Mucosa of descending colon (tissue), 3 donors: ENCODE measurements around the gene HMOX1. TPM values are rescaled to one million over a fixed set of nuclear protein-coding genes. Genes with fewer than 3 reads are reported as not detected.

Experiments used
- ATAC-seq: fragments of 200-7000 bp; cut with Tn5 transposase; one replicate; pipeline ENCODE4 v1.9.1; 2020; ENCODE audit warnings: mild to moderate bottlenecking, moderate library complexity
- DNase-seq, 3 donors: peaks; one replicate each; pipeline ENCODE4 v3.0.0-alpha.2; 2020
- H3K36me3 ChIP-seq: fragments of 200-600 bp; one replicate; pipeline ENCODE4 v1.8.0; 2021; ENCODE audit warnings: low read depth, mild to moderate bottlenecking
- H3K4me1 ChIP-seq: fragments of 200-600 bp; one replicate; pipeline ENCODE4 v1.8.0; 2021; ENCODE audit warnings: low read depth, mild to moderate bottlenecking
- H3K4me3 ChIP-seq: fragments of 200-600 bp; one replicate; pipeline ENCODE4 v1.8.0; 2021; ENCODE audit warnings: mild to moderate bottlenecking
- H3K9me3 ChIP-seq: fragments of 200-600 bp; one replicate; pipeline ENCODE4 v1.8.0; 2021; ENCODE audit warnings: mild to moderate bottlenecking
- CTCF ChIP-seq: fragments of 200-600 bp; IDR thresholded peaks from one replicate; pipeline ENCODE4 v1.8.0; 2022; ENCODE audit warnings: antibody characterized with exemption, mild to moderate bottlenecking
- intact Hi-C, 2 donors: fragments of 100-400 bp; cut with DNase I in 1 of 2; cut with micrococcal nuclease in 1 of 2; formaldehyde crosslinking; loops; one replicate each; pipeline versions ENCODE4 v1.11.0 to v1.11.1; 2022; cut with DNase I, micrococcal nuclease
- total RNA-seq, 3 donors: library from RNA; stranded (reverse); fragmentation: NEBNext Ultra II Directional in 2 of 3; extraction: Animal tissue kit (Norgen Biotek cat#: 25700) in 2 of 3; gene quantifications; one replicate each; pipeline versions ENCODE4 v1.2.1 to v1.2.4, GENCODE V29; 2021 to 2023
- donor health status: DM: no; HTN: no; CAD: no; lungs with moderate emphysema.
- donor health status: DM: no; HTN: no; CAD: no.
- donor health status: DM: no; HTN: yes; CAD: no.

HMOX1 gene
- total RNA-seq, 3 donors from 2014 or later: 33.8 to 71.4 (median 55.5) TPM

- DNase-seq (no peak), ATAC-seq (no peak)
- Histone ChIP-seq H3K9me3 (no peaks in the 10 kb centered on the region), H3K36me3 (no peaks in the 10 kb centered on the region), H3K4me1 (peaks cover 1% of the 10 kb centered on the region), H3K4me3 (no peak overlapping the region)
- no peak for TF ChIP-seq CTCF
- intact Hi-C loops: no loop called here
Observed at GRCh38 chr22:35425971-35426800, 45.3 kb downstream of the HMOX1 start.

- no peak for DNase-seq
- Histone ChIP-seq H3K36me3 (no peaks in the 10 kb centered on the region), H3K4me3 (no peak overlapping the region), H3K9me3 (no peaks in the 10 kb centered on the region), H3K4me1 (peaks cover 7% of the 10 kb centered on the region)
- intact Hi-C loops: no loop called here
- no peak for ATAC-seq
- TF ChIP-seq CTCF: no peak
Observed at GRCh38 chr22:35426801-35427140, 45.9 kb downstream of the HMOX1 start.

- Histone ChIP-seq H3K4me1 (peaks cover 7% of the 10 kb centered on the region), H3K4me3 (no peak overlapping the region), H3K9me3 (peaks cover 8% of the 10 kb centered on the region), H3K36me3 (no peaks in the 10 kb centered on the region)
- intact Hi-C loops: loop anchor here (5.0 to 10.0 kb wide), 2 partner anchors 151 to 494 kb away; no protein-coding TSS in a partner anchor
- DNase-seq (peak; percentile 88 to 94 (median 93)), ATAC-seq (peak; percentile 99)
- peak; percentile 80 for TF ChIP-seq CTCF
Observed at GRCh38 chr22:35430897-35431322, 50.0 kb downstream of the HMOX1 start.

- Histone ChIP-seq H3K9me3 (peaks cover 8% of the 10 kb centered on the region), H3K4me3 (no peak overlapping the region), H3K36me3 (no peaks in the 10 kb centered on the region), H3K4me1 (peaks cover 7% of the 10 kb centered on the region)
- TF ChIP-seq CTCF: no peak
- DNase-seq: no peak
- ATAC-seq: peak; percentile 57
- intact Hi-C loops: loop anchor here (5.0 to 10.0 kb wide), 2 partner anchors 151 to 493 kb away; no protein-coding TSS in a partner anchor
Observed at GRCh38 chr22:35431483-35432227, 50.8 kb downstream of the HMOX1 start.

- Histone ChIP-seq H3K9me3 (peaks cover 8% of the 10 kb centered on the region), H3K36me3 (no peaks in the 10 kb centered on the region), H3K4me1 (peaks cover 7% of the 10 kb centered on the region), H3K4me3 (no peak overlapping the region)
- ATAC-seq (no peak), DNase-seq (no peak)
- TF ChIP-seq CTCF: no peak
- intact Hi-C loops: loop anchor here (5.0 to 10.0 kb wide), 2 partner anchors 150 to 492 kb away; no protein-coding TSS in a partner anchor
Observed at GRCh38 chr22:35432228-35432905, 51.5 kb downstream of the HMOX1 start.
